ENCODE data around the gene SH3BGRL2.

SH3BGRL2 gene

DNA sequence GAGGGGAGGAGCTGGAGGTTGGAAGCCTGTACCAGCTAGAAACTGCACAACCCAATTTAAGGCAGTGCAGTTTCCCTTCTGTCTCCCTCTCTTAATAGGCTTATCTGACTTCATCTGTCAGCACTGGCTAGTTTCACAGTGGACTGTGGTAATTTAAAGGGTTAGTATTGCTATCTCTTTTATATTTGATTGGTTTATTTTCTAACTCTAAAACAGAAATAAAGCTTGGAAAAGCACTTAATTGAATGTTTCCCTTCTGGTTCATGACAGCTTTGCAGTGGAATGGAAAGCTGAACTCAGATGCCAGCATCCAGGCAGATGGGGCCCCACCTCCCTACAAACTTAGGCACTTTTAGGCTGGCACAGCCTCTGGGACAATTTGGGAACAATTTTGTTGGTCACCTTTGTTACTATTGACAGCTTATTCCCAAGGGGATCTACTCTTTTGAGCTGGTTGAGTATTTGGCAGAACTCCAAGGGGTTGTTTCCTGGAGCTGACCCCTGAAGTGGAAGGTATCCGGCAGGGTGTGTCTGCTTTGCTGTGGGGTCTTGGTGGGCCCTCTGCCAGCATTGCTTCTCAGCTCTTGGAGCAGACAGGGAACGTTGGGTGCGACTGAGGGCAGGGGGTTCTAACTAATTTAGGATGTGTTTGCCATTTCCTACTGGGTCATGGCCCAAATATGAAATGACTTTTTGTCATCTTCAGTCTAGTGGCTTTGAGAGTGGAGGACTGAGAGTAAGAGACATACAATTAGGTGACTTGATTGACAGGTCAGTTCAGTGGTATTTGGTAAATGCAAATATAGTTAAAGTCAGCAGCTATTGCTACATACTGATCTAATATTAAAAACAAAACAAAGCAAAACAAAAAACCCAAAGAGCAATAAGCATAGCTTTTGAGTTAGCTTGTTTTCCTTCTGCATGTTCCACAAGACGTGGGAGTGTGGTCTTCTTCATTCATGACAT, 9.3 kb downstream of the SH3BGRL2 start:
- Histone ChIP-seq H3K27me3 (ENCODE audit: insufficient read depth, poor library complexity, severe bottlenecking) (no peaks in the 10 kb centered on the region), H3K4me3 (replicated peaks; ENCODE audit: insufficient read depth, low read length) (no peak overlapping the region), H3K27ac (replicated peaks) (no peak overlapping the region)
- TF ChIP-seq POLR2AphosphoS5 (IDR thresholded peaks at IDR 0.05; ENCODE audit: low read depth) (no peak), SPI1 (IDR thresholded peaks at IDR 0.05; ENCODE audit: borderline replicate concordance, low read depth) (no peak), GABPA (IDR thresholded peaks at IDR 0.05; ENCODE audit: low read depth) (no peak)
- TF ChIP-seq, protein P1, sequence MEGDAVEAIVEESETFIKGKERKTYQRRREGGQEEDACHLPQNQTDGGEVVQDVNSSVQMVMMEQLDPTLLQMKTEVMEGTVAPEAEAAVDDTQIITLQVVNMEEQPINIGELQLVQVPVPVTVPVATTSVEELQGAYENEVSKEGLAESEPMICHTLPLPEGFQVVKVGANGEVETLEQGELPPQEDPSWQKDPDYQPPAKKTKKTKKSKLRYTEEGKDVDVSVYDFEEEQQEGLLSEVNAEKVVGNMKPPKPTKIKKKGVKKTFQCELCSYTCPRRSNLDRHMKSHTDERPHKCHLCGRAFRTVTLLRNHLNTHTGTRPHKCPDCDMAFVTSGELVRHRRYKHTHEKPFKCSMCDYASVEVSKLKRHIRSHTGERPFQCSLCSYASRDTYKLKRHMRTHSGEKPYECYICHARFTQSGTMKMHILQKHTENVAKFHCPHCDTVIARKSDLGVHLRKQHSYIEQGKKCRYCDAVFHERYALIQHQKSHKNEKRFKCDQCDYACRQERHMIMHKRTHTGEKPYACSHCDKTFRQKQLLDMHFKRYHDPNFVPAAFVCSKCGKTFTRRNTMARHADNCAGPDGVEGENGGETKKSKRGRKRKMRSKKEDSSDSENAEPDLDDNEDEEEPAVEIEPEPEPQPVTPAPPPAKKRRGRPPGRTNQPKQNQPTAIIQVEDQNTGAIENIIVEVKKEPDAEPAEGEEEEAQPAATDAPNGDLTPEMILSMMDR (IDR thresholded peaks at IDR 0.05; ENCODE audit: insufficient read depth, low read length) = no peak
- TF ChIP-seq, protein P2, sequence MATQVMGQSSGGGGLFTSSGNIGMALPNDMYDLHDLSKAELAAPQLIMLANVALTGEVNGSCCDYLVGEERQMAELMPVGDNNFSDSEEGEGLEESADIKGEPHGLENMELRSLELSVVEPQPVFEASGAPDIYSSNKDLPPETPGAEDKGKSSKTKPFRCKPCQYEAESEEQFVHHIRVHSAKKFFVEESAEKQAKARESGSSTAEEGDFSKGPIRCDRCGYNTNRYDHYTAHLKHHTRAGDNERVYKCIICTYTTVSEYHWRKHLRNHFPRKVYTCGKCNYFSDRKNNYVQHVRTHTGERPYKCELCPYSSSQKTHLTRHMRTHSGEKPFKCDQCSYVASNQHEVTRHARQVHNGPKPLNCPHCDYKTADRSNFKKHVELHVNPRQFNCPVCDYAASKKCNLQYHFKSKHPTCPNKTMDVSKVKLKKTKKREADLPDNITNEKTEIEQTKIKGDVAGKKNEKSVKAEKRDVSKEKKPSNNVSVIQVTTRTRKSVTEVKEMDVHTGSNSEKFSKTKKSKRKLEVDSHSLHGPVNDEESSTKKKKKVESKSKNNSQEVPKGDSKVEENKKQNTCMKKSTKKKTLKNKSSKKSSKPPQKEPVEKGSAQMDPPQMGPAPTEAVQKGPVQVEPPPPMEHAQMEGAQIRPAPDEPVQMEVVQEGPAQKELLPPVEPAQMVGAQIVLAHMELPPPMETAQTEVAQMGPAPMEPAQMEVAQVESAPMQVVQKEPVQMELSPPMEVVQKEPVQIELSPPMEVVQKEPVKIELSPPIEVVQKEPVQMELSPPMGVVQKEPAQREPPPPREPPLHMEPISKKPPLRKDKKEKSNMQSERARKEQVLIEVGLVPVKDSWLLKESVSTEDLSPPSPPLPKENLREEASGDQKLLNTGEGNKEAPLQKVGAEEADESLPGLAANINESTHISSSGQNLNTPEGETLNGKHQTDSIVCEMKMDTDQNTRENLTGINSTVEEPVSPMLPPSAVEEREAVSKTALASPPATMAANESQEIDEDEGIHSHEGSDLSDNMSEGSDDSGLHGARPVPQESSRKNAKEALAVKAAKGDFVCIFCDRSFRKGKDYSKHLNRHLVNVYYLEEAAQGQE (IDR thresholded peaks at IDR 0.05; ENCODE audit: insufficient replicate concordance, low read depth) = no peak
- no peak for DNase-seq (ENCODE audit: low read depth in 1 of 2, low spot score in 1 of 2)

DNA sequence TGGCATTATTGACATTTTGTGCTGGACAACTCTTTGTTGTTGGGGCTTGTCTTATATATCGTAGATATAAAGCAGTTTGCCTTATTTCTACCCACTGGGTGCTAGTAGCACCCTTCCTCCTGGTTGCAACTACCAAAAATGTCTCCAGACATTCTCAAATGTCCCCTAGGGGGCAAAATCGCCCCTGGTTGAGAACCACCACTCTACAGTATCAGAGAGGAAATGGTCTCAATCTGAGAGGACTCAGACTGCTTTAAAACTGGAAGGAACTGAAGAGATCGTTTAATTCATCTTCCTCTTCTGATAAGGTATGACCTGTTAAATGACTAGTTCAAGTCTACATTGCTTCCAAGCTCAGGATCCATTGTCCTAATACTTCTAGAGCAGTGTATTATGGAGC, 14.9 kb downstream of the SH3BGRL2 start:
- TF ChIP-seq, protein P2 (IDR thresholded peaks at IDR 0.05; ENCODE audit: insufficient replicate concordance, low read depth) = no peak
- TF ChIP-seq, protein P1 (IDR thresholded peaks at IDR 0.05; ENCODE audit: insufficient read depth, low read length) = no peak
- TF ChIP-seq GABPA (IDR thresholded peaks at IDR 0.05; ENCODE audit: low read depth) (no peak), SPI1 (IDR thresholded peaks at IDR 0.05; ENCODE audit: borderline replicate concordance, low read depth) (no peak), POLR2AphosphoS5 (IDR thresholded peaks at IDR 0.05; ENCODE audit: low read depth) (no peak)
- Histone ChIP-seq H3K27ac (replicated peaks) (no peak overlapping the region), H3K27me3 (ENCODE audit: insufficient read depth, poor library complexity, severe bottlenecking) (no peaks in the 10 kb centered on the region), H3K4me3 (replicated peaks; ENCODE audit: insufficient read depth, low read length) (no peak overlapping the region)
- no peak for DNase-seq (ENCODE audit: low read depth in 1 of 2, low spot score in 1 of 2)

DNA sequence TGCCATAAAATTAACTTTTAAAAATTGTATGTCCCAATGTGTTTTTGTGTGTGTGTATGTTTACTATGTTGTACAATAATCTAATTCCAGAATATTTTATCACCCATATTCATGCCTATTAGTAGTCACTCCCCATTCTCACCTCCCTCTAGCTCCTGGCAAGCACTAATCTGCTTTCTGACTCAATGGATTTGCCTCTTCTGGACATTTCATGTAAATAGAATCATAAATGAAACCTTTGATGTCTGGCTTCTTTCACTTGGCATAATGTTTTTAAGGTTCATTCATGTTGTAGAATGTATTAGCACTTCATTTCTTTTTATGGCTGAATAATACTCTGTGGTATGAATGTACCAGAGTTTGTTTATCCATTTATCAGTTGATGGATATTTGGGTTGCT, 15.4 kb downstream of the SH3BGRL2 start:
- Histone ChIP-seq H3K27me3 (ENCODE audit: insufficient read depth, poor library complexity, severe bottlenecking) (no peaks in the 10 kb centered on the region), H3K27ac (replicated peaks) (no peak overlapping the region), H3K4me3 (replicated peaks; ENCODE audit: insufficient read depth, low read length) (no peak overlapping the region)
- no peak for DNase-seq (ENCODE audit: low read depth in 1 of 2, low spot score in 1 of 2)
- TF ChIP-seq POLR2AphosphoS5 (IDR thresholded peaks at IDR 0.05; ENCODE audit: low read depth) (no peak), SPI1 (IDR thresholded peaks at IDR 0.05; ENCODE audit: borderline replicate concordance, low read depth) (no peak), GABPA (IDR thresholded peaks at IDR 0.05; ENCODE audit: low read depth) (no peak)

DNA sequence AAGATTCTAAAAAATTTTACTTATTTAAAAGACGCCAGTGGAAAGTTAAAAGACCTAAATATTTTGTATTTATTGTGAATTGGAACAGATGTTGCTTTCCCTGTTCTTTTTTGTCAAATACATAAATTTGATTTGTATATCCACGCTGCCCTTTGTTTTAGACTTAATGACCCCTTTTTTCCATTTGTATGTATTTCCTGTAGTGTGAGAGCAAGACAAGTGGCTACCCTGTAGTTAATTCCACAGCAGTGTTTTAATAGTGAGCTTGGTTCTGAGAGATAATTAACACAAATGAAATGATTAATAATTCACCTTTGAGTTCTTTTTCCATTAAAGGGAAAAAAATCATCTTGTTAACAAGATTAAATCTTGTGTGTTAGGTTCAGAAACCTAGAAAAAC, 16.6 kb downstream of the SH3BGRL2 start:
- no peak for TF ChIP-seq GABPA (IDR thresholded peaks at IDR 0.05; ENCODE audit: low read depth)
- Histone ChIP-seq H3K27ac (replicated peaks) (no peak overlapping the region), H3K27me3 (ENCODE audit: insufficient read depth, poor library complexity, severe bottlenecking) (no peaks in the 10 kb centered on the region), H3K4me3 (replicated peaks; ENCODE audit: insufficient read depth, low read length) (no peak overlapping the region)
- DNase-seq (ENCODE audit: low read depth in 1 of 2, low spot score in 1 of 2) = no peak
